SU-DHL-6 (cell line): ENCODE results near the gene CTNNBL1.

Experiments used
- H2AFZ ChIP-seq: fragments of 200-600 bp; sonication (generic); 2 replicates; pipeline ENCODE4 v1.6.1; 2014; ENCODE audit warnings: low read depth, mild to moderate bottlenecking, moderate library complexity, mixed read lengths, antibody characterized with exemption, low read length; ENCODE audit not compliant: severe bottlenecking
- H3F3A ChIP-seq: fragments of 200-600 bp; shearing (Covaris generic); 2 replicates; pipeline ENCODE4 v1.6.0; 2016; ENCODE audit warnings: antibody characterized with exemption, mild to moderate bottlenecking; ENCODE audit not compliant: insufficient read depth
- H3K27ac ChIP-seq: fragments of 200-600 bp; sonication (generic); 2 replicates; pipeline ENCODE4 v1.5.1; 2016; ENCODE audit warnings: low read depth, mild to moderate bottlenecking, low read length, moderate library complexity, mixed read lengths
- H3K27me3 ChIP-seq: fragments of 200-600 bp; sonication (generic), shearing (Covaris generic); 2 replicates; pipeline ENCODE4 v1.6.0; 2014; ENCODE audit warnings: mild to moderate bottlenecking, low read length
- H3K36me3 ChIP-seq: fragments of 200-600 bp; sonication (generic); 2 replicates; pipeline ENCODE4 v1.6.1; 2014; ENCODE audit warnings: mild to moderate bottlenecking, low read length, mixed read lengths
- H3K4me2 ChIP-seq: fragments of 300-600, 200-600 bp; shearing (Covaris generic), sonication (generic); 2 replicates; pipeline ENCODE4 v1.6.0; 2014; ENCODE audit warnings: low read length, low read depth, mild to moderate bottlenecking; ENCODE audit not compliant: poor library complexity, severe bottlenecking
- H3K4me3 ChIP-seq: fragments of 200-600 bp; sonication (generic); 2 replicates; pipeline ENCODE4 v1.5.1; 2014; ENCODE audit warnings: antibody characterized with exemption, low read length, mild to moderate bottlenecking, mixed read lengths; ENCODE audit not compliant: insufficient read depth, poor library complexity, severe bottlenecking
- H3K79me2 ChIP-seq: fragments of 200-600 bp; sonication (generic); 2 replicates; pipeline ENCODE4 v1.6.1; 2014; ENCODE audit warnings: mild to moderate bottlenecking, low read length, moderate library complexity; ENCODE audit not compliant: insufficient read depth
- H3K9ac ChIP-seq: fragments of 200-600 bp; sonication (generic); 2 replicates; pipeline ENCODE4 v1.7.0; 2014; ENCODE audit warnings: mild to moderate bottlenecking, low read length
- H3K9me2 ChIP-seq: fragments of 200-600 bp; sonication (generic); replicated peaks from 2 replicates; pipeline ENCODE4 v1.6.1; 2014; ENCODE audit warnings: low read length; ENCODE audit not compliant: insufficient read depth
- H3K9me3 ChIP-seq: fragments of 200-600 bp; sonication (generic); 2 replicates; pipeline ENCODE4 v1.6.1; 2014; ENCODE audit warnings: low read length, mixed read lengths; ENCODE audit not compliant: insufficient read depth
- H4K20me1 ChIP-seq: fragments of 200-600 bp; sonication (generic); 2 replicates; pipeline ENCODE4 v1.6.1; 2014; ENCODE audit warnings: low read depth, mild to moderate bottlenecking, antibody characterized with exemption, low read length, moderate library complexity, mixed read lengths
- EZH2phosphoT487 ChIP-seq: fragments of 200-600 bp; sonication (generic), shearing (Covaris generic); conservative IDR thresholded peaks from 2 replicates; pipeline ENCODE4 v1.6.1; 2018; ENCODE audit warnings: mild to moderate bottlenecking, antibody characterized with exemption, low read length, moderate library complexity, mixed read lengths
- TF ChIP-seq, protein P1 (sequence below): fragments of 200-600 bp; sonication (generic); IDR thresholded peaks from one replicate; pipeline ENCODE4 v1.5.1; 2017; ENCODE audit warnings: antibody characterized with exemption, mild to moderate bottlenecking, low read length, moderate library complexity; ENCODE audit not compliant: insufficient read depth, poor library complexity, severe bottlenecking

The CTNNBL1 gene

DNA sequence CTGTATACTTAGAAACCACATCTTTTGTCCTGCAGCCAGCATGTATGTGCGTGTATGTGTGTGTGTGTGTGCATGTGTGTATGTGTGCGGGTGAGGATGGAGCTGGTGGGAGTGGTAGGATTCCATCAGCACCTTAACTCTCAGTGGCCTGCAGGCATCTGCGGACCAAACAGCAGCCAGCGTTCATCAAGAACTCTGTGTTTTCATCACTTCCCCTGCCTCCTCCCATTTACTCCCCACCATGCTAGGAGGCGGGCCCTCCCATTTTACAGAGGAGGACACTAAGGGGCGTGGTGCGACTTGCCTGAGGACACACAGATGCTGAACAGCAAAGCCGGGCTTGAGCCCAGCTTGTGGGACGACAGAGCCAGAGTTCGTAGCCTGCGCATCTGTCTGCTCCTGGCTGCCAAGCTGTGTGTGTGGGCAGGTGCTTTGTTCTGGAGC, 218.0 kb downstream of the CTNNBL1 start:
- no peak overlapping the region for H3K4me3 ChIP-seq
- H3K27me3 ChIP-seq, result no peaks in the 10 kb centered on the region

DNA sequence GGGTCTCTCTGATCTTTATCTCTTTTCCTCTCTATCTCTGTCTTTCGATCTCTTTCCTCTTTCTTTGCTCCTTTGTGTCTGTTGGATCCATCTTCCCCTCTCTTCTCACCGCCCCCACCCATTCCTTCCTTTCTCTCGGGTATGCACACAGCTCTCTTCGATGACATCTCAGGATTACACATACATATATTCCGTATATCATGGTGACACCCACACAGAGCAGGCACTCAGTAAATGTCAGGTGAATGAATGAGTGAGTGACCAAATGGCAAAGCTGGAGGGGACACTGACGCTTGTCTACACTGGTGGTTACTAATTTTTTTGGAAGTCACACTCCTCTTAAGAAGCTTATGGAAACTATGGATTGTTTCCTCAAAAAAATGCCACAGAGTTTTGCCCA, 219.0 kb downstream of the CTNNBL1 start:
- TF ChIP-seq, protein P1, sequence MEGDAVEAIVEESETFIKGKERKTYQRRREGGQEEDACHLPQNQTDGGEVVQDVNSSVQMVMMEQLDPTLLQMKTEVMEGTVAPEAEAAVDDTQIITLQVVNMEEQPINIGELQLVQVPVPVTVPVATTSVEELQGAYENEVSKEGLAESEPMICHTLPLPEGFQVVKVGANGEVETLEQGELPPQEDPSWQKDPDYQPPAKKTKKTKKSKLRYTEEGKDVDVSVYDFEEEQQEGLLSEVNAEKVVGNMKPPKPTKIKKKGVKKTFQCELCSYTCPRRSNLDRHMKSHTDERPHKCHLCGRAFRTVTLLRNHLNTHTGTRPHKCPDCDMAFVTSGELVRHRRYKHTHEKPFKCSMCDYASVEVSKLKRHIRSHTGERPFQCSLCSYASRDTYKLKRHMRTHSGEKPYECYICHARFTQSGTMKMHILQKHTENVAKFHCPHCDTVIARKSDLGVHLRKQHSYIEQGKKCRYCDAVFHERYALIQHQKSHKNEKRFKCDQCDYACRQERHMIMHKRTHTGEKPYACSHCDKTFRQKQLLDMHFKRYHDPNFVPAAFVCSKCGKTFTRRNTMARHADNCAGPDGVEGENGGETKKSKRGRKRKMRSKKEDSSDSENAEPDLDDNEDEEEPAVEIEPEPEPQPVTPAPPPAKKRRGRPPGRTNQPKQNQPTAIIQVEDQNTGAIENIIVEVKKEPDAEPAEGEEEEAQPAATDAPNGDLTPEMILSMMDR, result no peak
- H3K4me3 ChIP-seq, result no peak overlapping the region
- no peaks in the 10 kb centered on the region for H3K27me3 ChIP-seq
- H3K79me2 ChIP-seq, result no peaks in the 10 kb centered on the region
- no peak overlapping the region for H3K9ac ChIP-seq
- H3K9me2 ChIP-seq, result no peaks in the 10 kb centered on the region
- no peaks in the 10 kb centered on the region for H3K36me3 ChIP-seq
- no peak overlapping the region for H2AFZ ChIP-seq
- H3K9me3 ChIP-seq, result no peaks in the 10 kb centered on the region
- H3K27ac ChIP-seq, result no peak overlapping the region
- H4K20me1 ChIP-seq, result no peaks in the 10 kb centered on the region
- H3K4me2 ChIP-seq, result no peak overlapping the region
- no peaks in the 10 kb centered on the region for H3F3A ChIP-seq

More for the DNA sequence above, 218.0 kb downstream of the CTNNBL1 start:
- H4K20me1 ChIP-seq, result no peaks in the 10 kb centered on the region
- no peaks in the 10 kb centered on the region for H3K79me2 ChIP-seq
- H3K4me2 ChIP-seq, result no peak overlapping the region
- no peak overlapping the region for H3K9ac ChIP-seq
- no peak overlapping the region for H3K27ac ChIP-seq
- TF ChIP-seq EZH2phosphoT487, result no peak
- TF ChIP-seq, protein P1, result no peak
- H2AFZ ChIP-seq, result no peak overlapping the region
- no peaks in the 10 kb centered on the region for H3K9me2 ChIP-seq
- H3F3A ChIP-seq, result no peaks in the 10 kb centered on the region
- H3K36me3 ChIP-seq, result no peaks in the 10 kb centered on the region
- no peaks in the 10 kb centered on the region for H3K9me3 ChIP-seq

DNA sequence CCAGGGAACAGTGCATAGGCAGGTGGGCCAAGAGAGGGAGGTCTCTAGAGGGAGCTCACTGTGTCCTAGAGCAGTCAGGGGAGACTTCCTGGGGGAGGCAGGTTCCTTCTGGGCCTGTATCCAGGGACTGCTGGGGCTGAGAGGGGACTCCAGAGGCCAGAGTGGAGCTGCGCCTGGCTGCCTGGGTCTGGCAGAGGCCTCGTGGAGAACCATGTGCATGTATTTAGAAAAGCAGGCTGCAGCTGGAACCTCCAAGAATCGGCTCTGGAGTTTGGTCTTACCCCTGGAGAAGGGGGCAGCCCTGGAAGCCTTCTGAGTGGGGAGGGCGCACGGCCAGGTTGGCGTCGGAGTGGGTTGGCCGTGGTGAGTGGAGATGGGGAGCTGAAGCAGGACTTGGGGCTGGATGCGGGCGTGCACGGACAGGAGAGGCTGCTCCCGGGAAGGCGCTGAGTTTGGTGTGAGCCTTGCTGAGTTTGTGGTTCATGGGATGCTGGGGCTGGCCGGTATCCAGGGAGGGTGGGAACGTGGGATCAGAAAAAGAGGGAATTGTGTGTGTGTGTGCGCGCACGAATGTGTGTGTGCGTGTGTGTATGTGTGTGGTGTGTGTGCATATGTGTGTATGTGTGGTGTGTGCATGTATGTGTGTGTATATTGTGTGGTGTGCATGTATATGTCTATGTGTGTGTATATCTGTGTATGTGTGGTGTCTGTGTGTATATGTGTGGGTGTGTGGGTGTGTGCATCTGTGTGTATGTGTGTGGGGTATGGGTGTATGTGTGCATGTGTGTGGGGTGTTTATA, 219.9 kb downstream of the CTNNBL1 start:
- Histone ChIP-seq H3K4me2 (no peak overlapping the region), H3K9ac (no peak overlapping the region), H3K9me2 (no peaks in the 10 kb centered on the region), H3K27ac (no peak overlapping the region), H3F3A (no peaks in the 10 kb centered on the region), H3K9me3 (no peaks in the 10 kb centered on the region), H3K79me2 (no peaks in the 10 kb centered on the region), H3K36me3 (no peaks in the 10 kb centered on the region), H2AFZ (no peak overlapping the region), H4K20me1 (no peaks in the 10 kb centered on the region), H3K4me3 (no peak overlapping the region), H3K27me3 (no peaks in the 10 kb centered on the region)
- no peak for TF ChIP-seq EZH2phosphoT487
- TF ChIP-seq, protein P1, result no peak
